ENCODE measurements around the gene HOXB4. TPM values are rescaled to one million over a fixed set of nuclear protein-coding genes. Genes with fewer than 3 reads are reported as not detected.
A peak's percentile ranks its signal among the peaks of the same experiment; 100 is the strongest.

Gene HOXB4
- total RNA-seq, 1 experiment from 2014 or later = not detected

DNA sequence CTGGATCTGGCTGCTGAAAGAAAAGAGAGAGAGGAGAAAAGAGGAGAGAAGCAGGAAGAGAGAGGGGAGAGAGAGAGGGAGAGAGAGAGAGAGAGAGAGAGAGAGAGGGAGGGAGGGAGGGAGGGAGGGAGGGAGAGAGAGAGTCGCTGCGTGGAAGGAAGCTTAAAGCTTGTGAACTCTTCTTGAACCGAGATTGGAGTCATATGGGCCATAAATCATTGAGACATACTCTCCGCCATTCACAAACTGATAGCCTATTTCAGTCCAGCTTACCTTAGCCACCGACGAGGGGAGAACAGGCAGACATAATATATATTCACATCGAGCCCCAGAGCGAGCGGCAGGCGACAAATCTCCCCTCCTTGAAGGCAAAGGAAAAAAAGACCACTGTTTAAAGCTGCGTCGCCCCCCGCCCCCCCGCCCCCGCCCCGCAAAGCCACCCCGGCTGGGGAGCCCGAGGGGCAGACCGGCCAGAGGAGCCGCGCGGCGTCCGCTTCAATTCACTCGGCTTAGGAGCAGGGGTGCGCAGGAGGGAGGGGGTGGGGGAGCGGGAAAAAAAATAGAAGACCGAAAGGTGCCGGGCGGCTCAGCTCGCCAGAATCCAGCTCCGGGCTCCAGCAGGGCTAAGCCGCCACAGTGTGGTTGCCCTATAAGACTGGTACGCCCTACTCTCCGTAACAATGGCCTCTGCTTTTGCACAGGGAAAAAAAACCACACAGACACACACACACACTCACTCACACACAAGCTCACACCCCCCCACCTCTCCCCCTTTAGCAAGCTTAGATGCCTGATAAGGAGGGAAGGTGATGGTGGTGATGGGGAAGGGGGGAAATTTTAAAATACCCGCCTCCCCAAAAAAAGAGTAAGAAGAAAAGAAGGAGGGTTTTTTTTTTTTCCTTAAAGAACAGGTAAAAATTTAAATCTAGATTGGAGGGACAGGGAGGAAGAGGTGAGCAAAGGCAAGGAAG lies 22.6 kb downstream of the HOXB4 start:
- no peaks in the 10 kb centered on the region for H3K23me2 ChIP-seq (ENCODE audit: insufficient read length, low read depth, low read length, poor library complexity, severe bottlenecking)
- peak overlapping the region in 1 of 2 experiments; percentile 73; a peak in 3 of 5 replicates for H3K4me3 Mint-ChIP-seq
- TF ChIP-seq CTCF (conservative IDR thresholded peaks at IDR 0.05) = no peak
- H2AK5ac ChIP-seq (ENCODE audit: insufficient read length, low read length) = no peak overlapping the region
- peaks cover 9 to 28% of the 10 kb centered on the region in 2 experiments for H3K4me1 Mint-ChIP-seq
- H3T11ph ChIP-seq (ENCODE audit: low read length) = no peak overlapping the region
- H3K14ac ChIP-seq (ENCODE audit: insufficient read depth, low read length) = no peak overlapping the region
- H3K9ac ChIP-seq (ENCODE audit: extremely low read depth, insufficient read length, low read length) = no peak overlapping the region
- H2BK12ac ChIP-seq (ENCODE audit: insufficient read length, low read depth, low read length) = no peak overlapping the region
- H2AFZ ChIP-seq (ENCODE audit: low read length) = no peak overlapping the region
- no peak overlapping the region for H2BK20ac ChIP-seq (ENCODE audit: low read depth, low read length, poor library complexity, severe bottlenecking)
- no peak overlapping the region for H4K5ac ChIP-seq (ENCODE audit: insufficient read length, low read depth, low read length)
- H4K8ac ChIP-seq (replicated peaks; ENCODE audit: insufficient read length, low read depth, low read length) = no peak overlapping the region
- no peak overlapping the region for H2BK5ac ChIP-seq (ENCODE audit: insufficient read length, low read length)
- H3K36me3 Mint-ChIP-seq (ENCODE audit: insufficient read depth in 1 of 3, low read depth in 3 of 3) = peaks cover 0 to 2% (median 0%) of the 10 kb centered on the region in 3 experiments; a peak in 1 of 7 replicates
- no peak overlapping the region for H3K56ac ChIP-seq (ENCODE audit: insufficient read length, low read depth, low read length)
- peaks cover 3% of the 10 kb centered on the region for H4K20me1 ChIP-seq (ENCODE audit: control insufficient read depth, insufficient read depth, insufficient read length)
- no peak overlapping the region for H3K4ac ChIP-seq (ENCODE audit: low read depth, low read length)
- no peaks in the 10 kb centered on the region for H3K79me2 ChIP-seq (ENCODE audit: insufficient read depth, low read length)
- no peak overlapping the region for H2BK15ac ChIP-seq (ENCODE audit: low read depth, low read length)
- no peak overlapping the region for H3K27ac Mint-ChIP-seq
- DNase-seq = peak; percentile 69
- H3K9me3 ChIP-seq (ENCODE audit: control insufficient read depth, low read depth, low read length) = no peaks in the 10 kb centered on the region
- no peaks in the 10 kb centered on the region for H3K79me1 ChIP-seq (ENCODE audit: insufficient read depth, low read depth, low read length, poor library complexity, severe bottlenecking)
- H3K4me2 ChIP-seq (ENCODE audit: insufficient read depth, insufficient read length, low read length) = no peak overlapping the region
- H3K27me3 Mint-ChIP-seq (ENCODE audit: low read depth) = peaks cover 99% of the 10 kb centered on the region
- peaks cover 93% of the 10 kb centered on the region for H3K27me3 ChIP-seq (ENCODE audit: insufficient read depth, low read length)
- no peak overlapping the region for H3K23ac ChIP-seq (ENCODE audit: insufficient read length, low read depth, low read length)
- H4K91ac ChIP-seq (ENCODE audit: insufficient read length, low read depth, low read length) = no peak overlapping the region
- no peak overlapping the region for H2BK120ac ChIP-seq (ENCODE audit: low read depth, low read length, poor library complexity, severe bottlenecking)
- H3K4me1 ChIP-seq (ENCODE audit: insufficient read depth, low read length) = no peaks in the 10 kb centered on the region
- no CpG with 5 or more reads among the region's 36 CpGs for WGBS (ENCODE audit: extremely low coverage, insufficient read length, low lambda C conversion rate)
- peaks cover 6 to 10% of the 10 kb centered on the region in 2 experiments; a peak in 4 of 5 replicates for H3K9me3 Mint-ChIP-seq
- H3K18ac ChIP-seq (ENCODE audit: insufficient read length, low read depth, low read length) = no peak overlapping the region
- no peak overlapping the region for H3K27ac ChIP-seq (ENCODE audit: insufficient read length, low read depth, low read length)

Measured in H9 (cell line).